ENCODE measurements around the gene RPL13A.

RPL13A gene

GRCh38 chr19:49539192-49539952 is 52.0 kb downstream of the RPL13A start:
- H3K4me3 ChIP-seq (ENCODE audit: low read depth, low read length): no peak overlapping the region
- no peak for TF ChIP-seq CTCF (IDR thresholded peaks at IDR 0.05; ENCODE audit: control insufficient read depth, extremely low read depth, insufficient read depth)

More at GRCh38 chr19:49539192-49539952, 52.0 kb downstream of the RPL13A start:
- DNase-seq (ENCODE audit: low read depth): no peak

All from LNCaP clone FGC (cell line).